ENCODE data around the gene HADHB.

DNA sequence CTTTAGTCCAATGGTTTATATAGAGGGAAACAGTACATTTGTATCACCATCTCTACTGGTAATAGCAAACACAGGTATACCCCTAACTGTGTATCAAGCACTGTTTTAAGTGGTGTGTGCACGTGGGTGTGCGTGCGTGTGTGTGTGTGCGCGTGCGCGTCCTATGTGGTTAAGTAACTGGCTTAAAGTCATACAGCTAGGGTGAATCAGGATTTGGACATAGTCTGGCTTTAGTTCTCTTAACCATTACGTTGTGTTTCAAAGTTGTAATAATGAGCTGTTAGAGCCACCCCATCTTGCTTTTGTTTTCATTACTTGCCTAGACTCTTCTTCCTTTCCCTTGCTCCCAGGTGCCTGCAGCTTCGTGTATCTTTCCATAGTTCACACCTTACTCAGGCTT, 2.1 kb downstream of the HADHB start:
- TF ChIP-seq POLR2AphosphoS5 (IDR thresholded peaks at IDR 0.05; ENCODE audit: low read depth, low read length), result no peak
- TF ChIP-seq, protein P1, sequence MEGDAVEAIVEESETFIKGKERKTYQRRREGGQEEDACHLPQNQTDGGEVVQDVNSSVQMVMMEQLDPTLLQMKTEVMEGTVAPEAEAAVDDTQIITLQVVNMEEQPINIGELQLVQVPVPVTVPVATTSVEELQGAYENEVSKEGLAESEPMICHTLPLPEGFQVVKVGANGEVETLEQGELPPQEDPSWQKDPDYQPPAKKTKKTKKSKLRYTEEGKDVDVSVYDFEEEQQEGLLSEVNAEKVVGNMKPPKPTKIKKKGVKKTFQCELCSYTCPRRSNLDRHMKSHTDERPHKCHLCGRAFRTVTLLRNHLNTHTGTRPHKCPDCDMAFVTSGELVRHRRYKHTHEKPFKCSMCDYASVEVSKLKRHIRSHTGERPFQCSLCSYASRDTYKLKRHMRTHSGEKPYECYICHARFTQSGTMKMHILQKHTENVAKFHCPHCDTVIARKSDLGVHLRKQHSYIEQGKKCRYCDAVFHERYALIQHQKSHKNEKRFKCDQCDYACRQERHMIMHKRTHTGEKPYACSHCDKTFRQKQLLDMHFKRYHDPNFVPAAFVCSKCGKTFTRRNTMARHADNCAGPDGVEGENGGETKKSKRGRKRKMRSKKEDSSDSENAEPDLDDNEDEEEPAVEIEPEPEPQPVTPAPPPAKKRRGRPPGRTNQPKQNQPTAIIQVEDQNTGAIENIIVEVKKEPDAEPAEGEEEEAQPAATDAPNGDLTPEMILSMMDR (IDR thresholded peaks at IDR 0.05), result no peak
- TF ChIP-seq NRF1 (IDR thresholded peaks at IDR 0.05; ENCODE audit: low read depth, low read length), result no peak
- no peak for TF ChIP-seq FOSL2 (IDR thresholded peaks at IDR 0.05; ENCODE audit: borderline replicate concordance, low read depth)
- TF ChIP-seq EP300 (IDR thresholded peaks at IDR 0.05; ENCODE audit: borderline replicate concordance in 1 of 2, low read depth in 1 of 2, low read length in 1 of 2), result no peak
